Lower lobe of right lung (tissue), 2 donors: Measurements from ENCODE around the gene KIRREL3. TPM values are rescaled to one million over a fixed set of nuclear protein-coding genes. Genes with fewer than 3 reads are reported as not detected.

Experiments
- ATAC-seq, 2 donors: fragments of 200-7000 bp; cut with Tn5 transposase; one replicate each; pipeline ENCODE4 v1.9.1; 2020 to 2022; ENCODE audit warnings: mild to moderate bottlenecking in 2 of 2, moderate library complexity in 2 of 2
- DNase-seq: peaks from one replicate; pipeline ENCODE4 v3.0.0-alpha.2; 2020
- H3K27ac ChIP-seq: fragments of 200-600 bp; one replicate; pipeline ENCODE4 v1.8.0; 2022
- H3K27me3 ChIP-seq: fragments of 200-600 bp; one replicate; pipeline ENCODE4 v1.8.0; 2022; ENCODE audit warnings: low read depth
- H3K36me3 ChIP-seq: fragments of 200-600 bp; one replicate; pipeline ENCODE4 v1.8.0; 2022; ENCODE audit warnings: mild to moderate bottlenecking
- H3K4me1 ChIP-seq: fragments of 200-600 bp; one replicate; pipeline ENCODE4 v1.8.0; 2022
- H3K4me3 ChIP-seq: fragments of 200-600 bp; one replicate; pipeline ENCODE4 v1.8.0; 2022; ENCODE audit warnings: mild to moderate bottlenecking
- H3K9me3 ChIP-seq: fragments of 200-600 bp; one replicate; pipeline ENCODE4 v1.8.0; 2022
- intact Hi-C: fragments of 100-400 bp; cut with DNase I; formaldehyde crosslinking; loops from one replicate; pipeline ENCODE4 v1.11.0; 2022
- total RNA-seq: library from RNA; stranded (reverse); fragmentation: NEBNext Ultra II Directional; extraction: Animal tissue kit (Norgen Biotek cat#: 25700); gene quantifications from one replicate; pipeline ENCODE4 v1.2.1, GENCODE V29; 2021
- TF ChIP-seq, protein P1 (sequence below): fragments of 200-600 bp; IDR thresholded peaks from one replicate; pipeline ENCODE4 v1.8.0; 2022; ENCODE audit warnings: antibody characterized with exemption, mild to moderate bottlenecking
- donor health status: DM: no; HTN: yes; CAD: no; lungs with severe emphysema.

KIRREL3 gene
- total RNA-seq, 1 donor from 2014 or later: 0.15 TPM

DNA sequence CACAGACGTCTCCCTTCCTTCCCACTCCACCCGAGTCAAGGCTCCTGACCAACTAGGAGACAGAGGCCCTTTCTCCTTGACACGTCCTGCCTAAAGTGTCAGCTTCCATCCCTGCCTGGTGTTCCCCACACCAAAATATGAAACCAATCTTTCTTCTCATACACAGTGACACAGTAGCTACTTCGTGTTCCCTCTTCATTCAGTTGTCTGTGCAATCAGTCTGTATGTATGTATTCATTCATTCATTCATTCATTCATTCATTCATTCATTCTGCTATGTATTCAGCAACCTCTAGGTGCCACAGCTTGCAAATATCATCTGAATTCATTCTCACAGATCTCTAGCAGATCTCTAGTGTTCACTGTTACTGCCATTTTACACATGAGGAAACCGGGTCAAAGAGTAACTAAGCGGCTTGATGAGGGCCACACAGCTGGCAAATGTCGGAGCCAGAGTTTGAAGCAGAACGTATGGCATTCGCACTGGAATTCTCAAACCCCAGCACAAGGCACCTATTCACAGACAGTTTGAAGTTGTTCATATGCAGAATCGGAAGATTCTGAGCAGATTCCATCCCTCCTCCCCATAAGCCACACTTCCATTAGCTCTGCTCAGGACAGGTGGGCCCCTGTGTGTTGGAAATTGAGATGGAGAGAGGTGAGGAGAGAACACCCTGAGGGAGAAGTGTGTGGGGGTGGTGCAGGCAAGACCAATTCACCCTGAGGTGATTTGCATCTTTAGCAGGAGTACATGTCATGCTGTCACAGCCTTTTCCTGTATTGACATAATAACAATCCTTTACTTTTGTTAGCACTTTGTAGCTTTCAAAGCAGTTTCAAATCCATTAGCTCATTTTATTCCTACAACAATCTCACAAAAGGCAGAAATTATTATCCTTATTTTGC, 369.4 kb downstream of the KIRREL3 start:
- ATAC-seq (no peak), DNase-seq (no peak)
- Histone ChIP-seq H3K9me3 (no peaks in the 10 kb centered on the region), H3K4me3 (no peak overlapping the region), H3K4me1 (no peaks in the 10 kb centered on the region), H3K27ac (no peak overlapping the region), H3K36me3 (no peaks in the 10 kb centered on the region), H3K27me3 (no peaks in the 10 kb centered on the region)
- TF ChIP-seq, protein P1, sequence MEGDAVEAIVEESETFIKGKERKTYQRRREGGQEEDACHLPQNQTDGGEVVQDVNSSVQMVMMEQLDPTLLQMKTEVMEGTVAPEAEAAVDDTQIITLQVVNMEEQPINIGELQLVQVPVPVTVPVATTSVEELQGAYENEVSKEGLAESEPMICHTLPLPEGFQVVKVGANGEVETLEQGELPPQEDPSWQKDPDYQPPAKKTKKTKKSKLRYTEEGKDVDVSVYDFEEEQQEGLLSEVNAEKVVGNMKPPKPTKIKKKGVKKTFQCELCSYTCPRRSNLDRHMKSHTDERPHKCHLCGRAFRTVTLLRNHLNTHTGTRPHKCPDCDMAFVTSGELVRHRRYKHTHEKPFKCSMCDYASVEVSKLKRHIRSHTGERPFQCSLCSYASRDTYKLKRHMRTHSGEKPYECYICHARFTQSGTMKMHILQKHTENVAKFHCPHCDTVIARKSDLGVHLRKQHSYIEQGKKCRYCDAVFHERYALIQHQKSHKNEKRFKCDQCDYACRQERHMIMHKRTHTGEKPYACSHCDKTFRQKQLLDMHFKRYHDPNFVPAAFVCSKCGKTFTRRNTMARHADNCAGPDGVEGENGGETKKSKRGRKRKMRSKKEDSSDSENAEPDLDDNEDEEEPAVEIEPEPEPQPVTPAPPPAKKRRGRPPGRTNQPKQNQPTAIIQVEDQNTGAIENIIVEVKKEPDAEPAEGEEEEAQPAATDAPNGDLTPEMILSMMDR: no peak
- intact Hi-C loops: no loop called here

DNA sequence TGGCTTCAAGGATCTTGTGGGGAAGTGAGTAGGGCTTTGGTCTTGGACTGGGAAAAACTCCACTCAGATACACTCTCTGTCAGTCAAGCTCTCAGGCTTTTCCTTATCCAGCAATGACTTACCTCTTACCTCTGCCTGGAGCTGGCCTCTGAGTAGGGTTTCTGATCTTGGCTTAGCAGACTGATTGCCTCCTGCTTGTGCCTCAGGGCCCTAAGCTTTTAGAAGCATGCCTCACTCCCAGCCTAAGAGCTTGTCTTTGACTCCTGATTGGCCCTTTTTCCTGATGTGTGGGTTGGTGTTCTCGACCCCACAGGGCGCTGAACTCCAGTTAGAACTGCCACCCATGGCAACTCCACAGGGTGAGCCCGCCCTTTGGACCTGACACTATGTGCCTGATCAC, 370.1 kb downstream of the KIRREL3 start:
- no peaks in the 10 kb centered on the region for H3K9me3 ChIP-seq
- ATAC-seq (no peak), DNase-seq (no peak)
- H3K27me3 ChIP-seq: no peaks in the 10 kb centered on the region
- TF ChIP-seq, protein P1: no peak
- H3K27ac ChIP-seq: no peak overlapping the region
- intact Hi-C loops: no loop called here
- no peaks in the 10 kb centered on the region for H3K4me1 ChIP-seq
- H3K4me3 ChIP-seq: no peak overlapping the region
- no peaks in the 10 kb centered on the region for H3K36me3 ChIP-seq

DNA sequence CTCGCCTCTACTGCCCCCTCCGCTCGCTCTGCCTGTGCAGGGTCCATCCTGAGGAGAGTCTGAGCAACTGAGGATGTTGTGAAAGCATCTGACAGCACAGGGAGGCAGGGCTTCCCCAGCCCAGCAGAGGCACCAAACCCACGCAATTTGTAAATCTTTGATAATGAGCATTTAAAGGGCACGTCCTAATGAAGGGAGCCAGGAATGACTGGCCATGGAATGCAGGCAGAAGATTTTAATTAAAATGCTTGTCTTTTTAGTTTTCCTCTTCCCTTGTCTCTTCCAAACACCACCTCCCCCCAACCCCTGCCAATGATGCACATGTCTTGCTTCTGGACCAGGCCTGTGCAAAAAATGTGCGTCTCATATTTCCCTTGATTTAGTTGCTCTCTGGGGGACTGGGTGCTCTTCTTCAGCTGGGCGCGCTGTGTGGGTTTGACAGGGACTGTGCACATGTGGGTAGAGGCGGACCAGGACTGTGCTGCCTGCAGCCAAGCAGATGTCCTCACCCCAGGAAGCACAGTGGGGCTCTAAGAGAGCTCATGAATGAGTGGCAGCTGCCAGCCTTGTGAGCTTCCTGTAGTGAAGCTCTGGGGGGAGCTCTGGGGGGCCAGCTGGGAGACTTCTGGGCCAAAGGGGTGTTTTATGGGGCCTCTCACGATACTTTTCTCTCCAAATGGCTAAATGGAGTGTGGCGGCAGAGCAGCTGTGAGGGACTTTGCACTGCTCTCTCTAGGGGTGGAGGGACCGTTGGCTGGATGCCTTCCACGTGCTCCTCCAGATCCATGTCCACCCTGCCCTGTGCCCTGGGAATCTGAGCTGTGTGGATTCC, 371.6 kb downstream of the KIRREL3 start:
- Histone ChIP-seq H3K4me1 (no peaks in the 10 kb centered on the region), H3K9me3 (no peaks in the 10 kb centered on the region), H3K27ac (no peak overlapping the region), H3K27me3 (no peaks in the 10 kb centered on the region), H3K36me3 (no peaks in the 10 kb centered on the region), H3K4me3 (no peak overlapping the region)
- intact Hi-C loops: no loop called here
- ATAC-seq (peak in 1 of 2 donors; percentile 43), DNase-seq (no peak)
- TF ChIP-seq, protein P1: no peak

DNA sequence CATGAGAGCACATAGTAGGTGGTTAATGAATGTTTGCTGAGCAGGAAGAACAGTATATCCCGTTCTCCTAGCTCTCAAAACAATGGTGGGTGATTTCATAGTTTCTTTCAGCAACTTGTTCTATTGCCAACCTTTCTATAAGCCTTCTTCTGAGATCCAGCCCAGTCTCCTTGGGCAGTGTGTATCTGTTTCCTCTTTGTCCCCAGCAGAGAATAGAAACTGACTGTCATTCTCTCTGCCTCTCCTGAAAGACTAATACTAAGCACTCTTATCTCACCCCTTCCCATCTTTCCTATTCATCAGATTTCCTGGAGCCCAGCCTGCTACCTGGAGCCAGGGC, 372.1 kb downstream of the KIRREL3 start:
- TF ChIP-seq, protein P1: no peak
- intact Hi-C loops: no loop called here
- ATAC-seq (no peak), DNase-seq (no peak)
- Histone ChIP-seq H3K4me1 (no peaks in the 10 kb centered on the region), H3K9me3 (no peaks in the 10 kb centered on the region), H3K4me3 (no peak overlapping the region), H3K27me3 (no peaks in the 10 kb centered on the region), H3K27ac (no peak overlapping the region), H3K36me3 (no peaks in the 10 kb centered on the region)

DNA sequence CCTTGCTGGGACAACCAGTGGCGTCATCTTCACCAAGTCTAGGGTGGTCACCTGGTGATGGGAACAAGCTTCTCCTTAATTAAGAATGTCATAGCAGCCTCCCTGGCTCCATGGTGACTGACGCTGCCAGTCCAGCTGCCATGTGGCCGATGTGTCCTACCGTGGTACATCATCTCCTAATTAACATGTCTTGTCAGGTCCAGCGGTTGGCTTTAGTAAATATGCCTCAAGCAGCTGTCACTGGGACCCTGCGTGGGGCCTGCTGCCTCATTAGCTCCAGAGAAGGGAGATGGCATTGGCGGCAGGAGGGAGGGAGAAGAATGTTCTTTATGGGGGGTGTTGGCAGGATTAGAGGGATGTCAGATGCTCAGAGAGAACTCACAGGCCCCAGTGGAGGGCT, 373.1 kb downstream of the KIRREL3 start:
- H3K4me1 ChIP-seq: no peaks in the 10 kb centered on the region
- no peak for DNase-seq
- no peak overlapping the region for H3K27ac ChIP-seq
- TF ChIP-seq, protein P1: no peak
- no peaks in the 10 kb centered on the region for H3K36me3 ChIP-seq
- H3K9me3 ChIP-seq: no peaks in the 10 kb centered on the region
- intact Hi-C loops: no loop called here
- H3K4me3 ChIP-seq: no peak overlapping the region
- ATAC-seq: no peak
- H3K27me3 ChIP-seq: no peaks in the 10 kb centered on the region
